ENCODE data around the gene UBE2O.

The UBE2O gene

DNA sequence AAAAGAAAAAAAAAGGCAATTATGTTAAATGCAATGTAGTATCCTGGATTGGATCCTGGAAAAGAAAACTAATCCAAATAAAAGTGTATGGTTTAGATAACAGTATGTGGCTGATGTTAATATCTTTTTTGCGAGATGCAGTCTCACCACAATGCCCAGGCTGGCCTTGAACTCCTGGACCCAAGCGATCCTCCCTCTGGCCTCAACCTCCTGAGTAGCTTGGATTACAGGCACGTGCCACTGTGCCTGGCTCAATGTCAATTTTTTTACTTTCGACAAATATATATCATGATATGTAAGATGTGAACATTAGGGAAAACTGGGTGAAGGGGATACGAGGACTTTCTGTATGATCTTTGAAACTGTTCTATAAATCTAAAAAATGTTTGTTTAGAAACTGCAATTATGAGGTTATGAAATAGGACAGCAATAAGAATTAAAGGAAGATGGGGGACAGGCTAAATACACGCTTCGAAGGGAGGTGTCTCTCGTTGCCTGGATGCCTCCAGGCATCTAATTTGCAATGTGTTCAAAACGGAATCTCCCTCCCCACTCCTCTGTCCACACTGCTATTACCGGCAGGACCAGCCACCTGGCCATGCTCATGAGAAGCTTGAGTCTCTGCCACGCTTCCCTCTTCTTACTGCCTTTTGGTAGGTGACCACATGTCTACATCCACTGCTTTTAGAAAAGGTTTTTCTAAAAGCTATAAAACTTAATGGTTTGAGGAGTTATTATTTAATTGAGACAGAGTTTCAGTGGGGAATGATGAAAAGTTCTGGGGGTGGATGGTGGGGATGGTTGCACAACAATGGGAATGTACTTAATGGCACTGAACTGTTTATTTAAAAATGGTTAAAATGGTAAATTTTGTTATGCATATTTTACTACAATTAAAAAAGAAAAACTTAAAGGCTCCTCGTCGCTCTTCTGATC is 15.2 kb downstream of the UBE2O start:
- DNase-seq: no peak

GRCh38 chr17:76435751-76436150 is 17.2 kb downstream of the UBE2O start:
- no peak for DNase-seq

GRCh38 chr17:76434870-76435269 is 18.1 kb downstream of the UBE2O start:
- no peak for DNase-seq

GRCh38 chr17:76433693-76434092 is 19.3 kb downstream of the UBE2O start:
- DNase-seq: no peak

- peak; percentile 22 for DNase-seq
Measured at GRCh38 chr17:76432712-76433336, 20.1 kb downstream of the UBE2O start.

- no peak for DNase-seq
Measured at GRCh38 chr17:76432004-76432403, 20.9 kb downstream of the UBE2O start.

DNA sequence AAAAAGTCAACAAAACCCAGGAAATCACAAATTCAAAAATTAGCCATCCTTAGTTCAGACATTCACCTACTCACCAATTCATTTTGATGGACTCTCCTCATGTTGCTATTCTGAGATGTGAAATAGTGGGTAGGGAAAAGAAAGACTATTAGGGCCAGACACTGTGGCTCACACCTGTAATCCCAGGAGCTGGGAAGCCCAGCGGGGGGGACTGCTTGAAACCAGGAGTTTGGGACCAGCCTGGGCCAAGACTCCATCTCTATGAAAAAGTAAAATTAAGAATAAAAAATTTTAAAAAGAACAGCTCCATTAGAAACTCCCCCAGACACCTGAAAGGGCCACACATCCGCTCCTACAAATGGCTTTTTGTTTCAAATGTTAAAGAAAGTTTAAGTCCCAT is 21.4 kb downstream of the UBE2O start:
- DNase-seq: no peak

DNA sequence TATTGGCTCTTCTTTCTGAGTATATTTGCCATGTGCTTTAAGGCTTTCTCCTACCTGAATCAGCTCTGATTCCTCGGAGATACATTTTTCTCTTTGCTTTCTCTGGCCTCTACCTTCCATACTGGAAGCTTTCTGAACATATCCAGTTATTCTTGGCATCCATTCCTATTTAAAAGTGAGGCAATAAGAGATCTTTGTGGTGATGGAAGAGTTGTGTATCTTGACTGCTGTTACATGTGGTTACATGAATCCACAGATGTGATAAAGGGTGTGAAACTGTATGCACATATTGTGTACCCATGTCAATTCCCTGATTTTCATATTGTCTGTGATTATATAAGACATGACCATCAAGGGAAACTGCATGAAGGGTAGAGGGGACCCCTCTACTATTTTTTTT is 24.4 kb downstream of the UBE2O start:
- DNase-seq: no peak

- peak; percentile 13 for DNase-seq
Measured at GRCh38 chr17:76427501-76428231, 25.3 kb downstream of the UBE2O start.

- DNase-seq: no peak
Measured at GRCh38 chr17:76426853-76427252, 26.1 kb downstream of the UBE2O start.

GRCh38 chr17:76422860-76423259 is 30.1 kb downstream of the UBE2O start:
- DNase-seq: no peak

- DNase-seq: no peak
Measured at GRCh38 chr17:76422406-76422805, 30.5 kb downstream of the UBE2O start.

- no peak for DNase-seq
Measured at GRCh38 chr17:76421044-76421407, 31.9 kb downstream of the UBE2O start.

DNA sequence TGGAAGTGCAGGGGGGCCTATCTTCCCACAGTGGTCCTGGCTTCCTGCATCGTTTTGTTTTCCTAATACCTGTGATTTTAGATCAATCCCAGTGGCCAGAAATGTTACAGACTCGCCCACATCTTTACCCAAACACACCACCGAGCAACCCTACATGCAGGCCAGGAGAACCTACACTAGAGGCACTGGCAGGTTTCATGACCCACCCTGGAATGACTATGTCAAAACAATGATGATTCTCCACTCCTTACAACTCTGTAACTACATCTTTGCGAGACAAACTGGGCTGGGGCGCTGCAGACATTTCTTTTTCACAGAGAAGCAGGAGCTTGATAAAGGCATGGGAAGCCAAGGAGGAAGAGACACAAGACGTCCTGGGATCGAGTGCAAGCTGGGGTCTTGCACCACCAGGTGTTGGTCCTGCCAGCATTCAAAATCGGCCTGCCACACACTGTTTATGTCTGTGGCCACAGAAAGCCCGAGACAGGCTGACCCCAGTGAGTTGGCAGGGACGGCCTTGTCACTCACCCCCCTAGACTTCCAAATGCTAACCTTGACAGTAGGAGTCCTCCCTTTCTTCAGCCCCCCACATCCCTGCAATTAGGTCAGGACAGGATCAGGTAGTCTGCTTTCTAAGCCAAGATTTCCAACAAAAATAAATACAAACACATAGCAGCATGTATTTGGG is 32.5 kb downstream of the UBE2O start:
- DNase-seq: no peak

DNA sequence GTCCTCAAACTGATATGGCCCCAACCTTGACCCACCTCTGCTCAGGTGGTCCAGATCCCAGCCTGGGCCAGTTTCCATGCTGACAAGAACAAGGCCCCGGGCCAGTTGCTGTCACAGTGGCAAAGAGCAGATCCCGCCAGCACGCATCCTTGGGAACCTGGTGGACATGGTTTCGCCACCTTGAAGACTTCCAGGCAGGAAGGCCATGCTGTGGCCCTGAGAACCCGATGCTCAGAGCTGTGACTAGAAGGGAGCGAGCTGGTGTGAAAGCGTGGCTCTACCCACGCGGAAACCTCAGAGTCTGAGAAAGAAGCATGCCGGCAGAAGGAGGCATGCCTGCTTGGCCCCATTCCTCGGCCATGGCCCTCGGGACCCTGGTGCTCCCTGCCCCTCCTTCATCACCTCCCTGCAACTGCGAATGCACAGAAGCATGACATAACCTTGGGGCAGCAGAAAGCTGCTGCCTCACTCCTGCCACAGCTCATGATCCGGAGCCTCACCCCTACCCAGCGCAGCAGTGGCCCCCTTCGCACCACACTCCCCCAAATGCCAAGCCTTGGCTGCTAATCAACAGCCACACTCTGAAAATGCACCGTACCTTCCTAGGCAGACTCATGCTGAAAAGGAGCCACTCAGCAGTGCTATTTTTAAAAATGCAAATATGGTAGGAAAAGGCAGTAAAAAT is 33.2 kb downstream of the UBE2O start:
- DNase-seq: no peak

GRCh38 chr17:76417499-76418143 is 35.3 kb downstream of the UBE2O start:
- peak; percentile 21 for DNase-seq

DNA sequence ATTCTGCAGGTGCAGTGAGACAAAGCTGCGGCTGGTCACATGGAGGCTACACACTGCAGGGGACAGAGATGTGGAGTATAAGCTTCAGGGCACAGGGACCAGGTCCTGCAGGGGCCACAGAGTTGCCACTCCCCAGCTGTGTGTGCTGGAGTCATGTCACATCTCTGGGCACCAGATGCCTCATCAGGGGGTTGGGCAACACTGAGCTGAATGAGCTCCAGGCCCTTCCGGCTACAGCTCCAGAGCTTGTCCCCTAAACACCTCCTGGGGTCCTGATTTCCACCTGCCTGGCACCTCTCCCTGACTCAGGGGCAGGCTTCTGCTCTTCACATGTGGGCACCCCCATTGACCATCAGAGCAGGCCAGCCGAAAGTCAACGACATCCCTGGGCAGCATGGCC is 36.1 kb downstream of the UBE2O start:
- no peak for DNase-seq

DNA sequence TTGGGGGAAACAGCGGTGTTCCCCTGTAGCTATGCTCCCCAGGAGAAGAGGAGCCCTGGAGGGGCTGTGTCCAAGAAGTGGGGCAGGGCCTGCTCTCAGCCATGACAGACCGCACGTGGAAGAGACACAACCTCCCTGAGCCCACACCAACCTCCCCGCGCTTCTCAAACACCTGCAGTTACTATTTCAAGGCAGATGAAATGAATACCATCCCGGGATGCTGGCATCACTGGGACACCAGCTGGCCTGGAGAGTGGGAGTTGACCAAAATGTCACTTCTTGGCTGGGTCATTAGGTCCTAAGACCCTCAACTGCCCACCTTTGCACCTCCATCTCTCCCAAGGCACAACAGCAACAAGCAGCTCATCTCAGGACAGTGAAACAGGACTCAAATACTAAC is 36.5 kb downstream of the UBE2O start:
- DNase-seq: no peak

DNA sequence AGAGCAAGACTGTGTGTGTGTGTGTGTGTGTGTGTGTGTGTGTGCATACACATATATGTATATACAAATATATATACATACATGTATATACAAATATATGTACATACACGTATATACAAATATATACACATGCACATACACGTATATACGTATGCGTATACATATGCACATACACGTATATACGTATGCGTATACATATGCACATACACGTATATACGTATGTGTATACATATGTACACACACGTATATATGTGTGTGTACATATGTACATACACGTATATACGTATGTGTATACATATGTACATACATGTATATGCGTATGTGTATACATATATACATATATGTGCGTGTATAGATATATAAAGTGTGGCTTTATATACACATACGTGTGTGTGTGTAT is 37.2 kb downstream of the UBE2O start:
- no peak for DNase-seq

DNA sequence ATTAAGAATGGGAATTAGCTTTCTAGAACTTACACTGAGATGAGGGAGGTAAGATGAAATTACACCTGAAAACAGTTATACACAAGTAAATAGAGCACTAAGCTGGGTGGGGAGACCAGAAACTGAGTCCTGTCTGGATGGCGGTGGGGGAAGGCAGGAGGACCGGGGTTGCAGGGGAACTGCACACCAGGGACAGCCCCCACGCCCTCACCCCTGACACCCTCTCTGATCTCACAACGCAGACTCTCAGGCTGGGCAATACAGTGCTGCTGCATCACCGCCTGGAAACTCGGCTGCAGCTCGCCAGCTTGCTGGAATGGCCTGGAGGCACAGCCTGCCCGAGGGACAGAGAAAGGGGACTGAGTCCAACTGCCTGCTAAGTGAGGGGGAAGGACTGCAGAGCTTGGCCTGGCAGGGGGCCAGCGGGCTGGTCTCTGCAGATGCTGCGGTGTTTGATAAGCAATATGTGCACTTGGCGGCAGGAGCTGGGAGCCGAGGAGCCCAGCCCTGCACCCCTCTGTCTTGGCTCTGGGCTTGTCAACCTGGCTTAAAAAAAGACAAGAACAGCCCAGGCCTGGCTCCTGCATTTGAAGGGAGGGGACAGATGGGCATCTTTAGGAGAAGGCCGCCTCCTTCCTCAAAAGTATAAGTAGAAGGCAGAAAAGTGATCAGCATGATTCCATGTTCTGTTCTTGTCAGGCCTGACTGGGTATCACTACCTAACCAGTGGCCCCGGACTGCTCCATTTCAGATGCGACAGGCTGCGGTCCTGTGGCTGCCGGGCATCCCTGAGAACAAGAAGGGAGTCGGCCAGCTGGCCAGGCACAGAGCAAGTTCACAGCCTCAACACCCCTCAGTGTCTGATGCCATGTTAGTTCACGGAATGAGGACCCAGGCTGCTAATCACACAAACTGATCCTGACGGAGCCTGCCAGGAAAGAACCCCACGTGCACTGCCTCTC is 38.3 kb downstream of the UBE2O start:
- peak; percentile 45 for DNase-seq

- no peak for DNase-seq
Measured at GRCh38 chr17:76411247-76411646, 41.7 kb downstream of the UBE2O start.

Data from EL (cell line).